HCT116 (cell line): ENCODE measurements around the gene RGS11. TPM values are rescaled to one million over a fixed set of nuclear protein-coding genes. Genes with fewer than 3 reads are reported as not detected.

Experiments
- ATAC-seq: fragments of 200-7000 bp; cut with Tn5 transposase; 2 replicates; pipeline ENCODE4 v1.9.1; 2020; ENCODE audit warnings: mild to moderate bottlenecking, moderate library complexity
- BruUV-seq: library from RNA; stranded (reverse); fragments of 400-500 nt; replicated peaks from 2 replicates; lab custom pipeline; 2021; lab: Mats Ljungman, UMichigan
- CTCF ChIA-PET: fragments of 300-600 bp; sonication (Branson Sonifier 250); formaldehyde crosslinking; loops from one replicate; lab custom pipeline; 2021; ENCODE audit warnings: antibody characterized with exemption; lab: Charles Lee
- POLR2A ChIA-PET: fragments of 300-600, 350-600 bp; sonication (Branson Sonifier 250); formaldehyde crosslinking; loops from one replicate; lab custom pipeline; 2021; ENCODE audit warnings: antibody characterized with exemption; lab: Charles Lee
- RAD21 ChIA-PET, 2 experiments: fragments of 300-600 bp; sonication (Branson Sonifier 250); formaldehyde crosslinking; loops; one replicate each; lab custom pipeline; 2023; ENCODE audit warnings: low total read pairs in 2 of 2; ENCODE audit not compliant: uncharacterized antibody in 2 of 2, unreplicated experiment in 2 of 2, low non-redundant PET in 1 of 2; lab: Charles Lee
- DNase-seq: peaks from one replicate; pipeline ENCODE4 v3.0.0-alpha.2; 2010; ENCODE audit warnings: low read depth, low spot score
- H2AFZ ChIP-seq: fragments of 200-600 bp; shearing (Covaris generic), sonication (generic); 2 replicates; pipeline ENCODE4 v1.6.1; 2017; ENCODE audit warnings: low read depth, mixed run types, mixed read lengths, antibody characterized with exemption, low read length; ENCODE audit not compliant: poor library complexity, severe bottlenecking
- H3K27ac ChIP-seq: 2 replicates; pipeline ENCODE4 v1.5.1; 2012; ENCODE audit warnings: low read depth, low read length
- H3K27me3 ChIP-seq: fragments of 200-600 bp; sonication (generic); 2 replicates; pipeline ENCODE4 v1.6.1; 2016; ENCODE audit warnings: mixed run types, low read length, mixed read lengths; ENCODE audit not compliant: insufficient read depth
- H3K36me3 ChIP-seq, 2 experiments: fragments of 200-500 bp in 1 of 2; fragments of 200-600 bp in 1 of 2; sonication (Bioruptor generic) in 1 of 2; sonication (generic) in 1 of 2; 2 replicates each; pipeline versions ENCODE4 v1.5.1 to v1.6.1; 2014 to 2016; ENCODE audit warnings: low read length in 2 of 2, inconsistent platforms in 1 of 2, mixed read lengths in 1 of 2, mixed run types in 1 of 2; ENCODE audit not compliant: insufficient read depth in 2 of 2, control insufficient read depth in 1 of 2
- H3K4me1 ChIP-seq, 2 experiments: fragments of 200-600 bp in 1 of 2; sonication (generic) in 1 of 2; 2 replicates each; pipeline versions ENCODE4 v1.5.1 to v1.6.1; 2012 to 2017; ENCODE audit warnings: low read length in 2 of 2, inconsistent platforms in 1 of 2, mild to moderate bottlenecking in 1 of 2, mixed read lengths in 1 of 2, mixed run types in 1 of 2, moderate library complexity in 1 of 2; ENCODE audit not compliant: insufficient read depth in 2 of 2, control insufficient read depth in 1 of 2
- H3K4me2 ChIP-seq: fragments of 200-600 bp; sonication (generic); 2 replicates; pipeline ENCODE4 v1.6.1; 2017; ENCODE audit warnings: mixed run types, low read length, mixed read lengths
- H3K4me3 ChIP-seq, 2 experiments: fragments of 200-600 bp in 1 of 2; sonication (generic) in 1 of 2; replicated peaks in 1 of 2; 2 replicates each; pipeline ENCODE4 v1.5.1; 2011 to 2016; ENCODE audit warnings: low read length in 2 of 2, control low read depth in 1 of 2, low read depth in 1 of 2, mild to moderate bottlenecking in 1 of 2, mixed read lengths in 1 of 2, mixed run types in 1 of 2
- H3K79me2 ChIP-seq: fragments of 200-600 bp; sonication (generic); 2 replicates; pipeline ENCODE4 v1.6.1; 2017; ENCODE audit warnings: mild to moderate bottlenecking, mixed run types, low read length, moderate library complexity, mixed read lengths; ENCODE audit not compliant: insufficient read depth
- H3K9ac ChIP-seq: fragments of 200-600 bp; sonication (generic); 2 replicates; pipeline ENCODE4 v1.6.1; 2016; ENCODE audit warnings: low read length, mixed read lengths
- H3K9me2 ChIP-seq: fragments of 200-600 bp; sonication (generic), shearing (Covaris generic); 2 replicates; pipeline ENCODE4 v1.6.1; 2017; ENCODE audit warnings: mixed run types, mild to moderate bottlenecking, moderate library complexity; ENCODE audit not compliant: insufficient read depth
- H3K9me3 ChIP-seq, 2 experiments: fragments of 200-500 bp in 1 of 2; fragments of 200-600 bp in 1 of 2; sonication (Bioruptor generic) in 1 of 2; sonication (generic) in 1 of 2; 2 replicates each; pipeline ENCODE4 v1.6.1; 2014 to 2017; ENCODE audit warnings: low read length in 2 of 2, mixed read lengths in 2 of 2, inconsistent platforms in 1 of 2, low read depth in 1 of 2, mild to moderate bottlenecking in 1 of 2, mixed run types in 1 of 2, moderate library complexity in 1 of 2; ENCODE audit not compliant: control insufficient read depth in 1 of 2, insufficient read depth in 1 of 2
- H4K20me1 ChIP-seq: fragments of 200-600 bp; sonication (generic), shearing (Covaris generic); 2 replicates; pipeline ENCODE4 v1.6.1; 2017; ENCODE audit warnings: mixed run types, mild to moderate bottlenecking, moderate library complexity; ENCODE audit not compliant: insufficient read depth
- ATF3 ChIP-seq: IDR thresholded peaks from 2 replicates; pipeline ENCODE4 v1.6.1; 2012
- CTCF ChIP-seq, 3 experiments: fragments of 200-600 bp in 1 of 3; sonication (generic) in 1 of 3; IDR thresholded peaks in 2 of 3; conservative IDR thresholded peaks in 1 of 3; 2 replicates each; pipeline ENCODE4 v1.5.1; 2012 to 2017; ENCODE audit warnings: low read depth in 2 of 3, low read length in 2 of 3, antibody characterized with exemption in 1 of 3, borderline replicate concordance in 1 of 3, control low read depth in 1 of 3, mild to moderate bottlenecking in 1 of 3, mixed read lengths in 1 of 3, mixed run types in 1 of 3, moderate library complexity in 1 of 3; ENCODE audit not compliant: insufficient read depth in 1 of 3
- ELF1 ChIP-seq: IDR thresholded peaks from 2 replicates; pipeline ENCODE4 v1.6.1; 2012; ENCODE audit warnings: low read depth, borderline replicate concordance
- EZH2 ChIP-seq: fragments of 200-600 bp; sonication (generic); IDR thresholded peaks from 2 replicates; pipeline ENCODE4 v1.6.1; 2017; ENCODE audit warnings: antibody characterized with exemption, mixed run types
- FOSL1 ChIP-seq: IDR thresholded peaks from 2 replicates; pipeline ENCODE4 v1.6.1; 2012; ENCODE audit warnings: low read depth
- JUND ChIP-seq: IDR thresholded peaks from 2 replicates; pipeline ENCODE4 v1.6.1; 2012
- MAX ChIP-seq: IDR thresholded peaks from 2 replicates; pipeline ENCODE4 v1.6.1; 2012
- POLR2A ChIP-seq: IDR thresholded peaks from 2 replicates; pipeline ENCODE4 v1.7.0; 2011; ENCODE audit warnings: borderline replicate concordance; ENCODE audit not compliant: insufficient read depth, insufficient read length; ENCODE audit errors: extremely low read depth
- POLR2AphosphoS5 ChIP-seq: IDR thresholded peaks from 2 replicates; pipeline ENCODE4 v1.6.1; 2011; ENCODE audit warnings: mild to moderate bottlenecking, low read depth, low read length, moderate library complexity
- RAD21 ChIP-seq: IDR thresholded peaks from 2 replicates; pipeline ENCODE4 v1.6.1; 2012; ENCODE audit warnings: low read depth, mild to moderate bottlenecking
- REST ChIP-seq: IDR thresholded peaks from 2 replicates; pipeline ENCODE4 v1.6.1; 2012; ENCODE audit warnings: low read depth
- SIN3A ChIP-seq: IDR thresholded peaks from 2 replicates; pipeline ENCODE4 v1.6.1; 2012; ENCODE audit warnings: low read depth
- SP1 ChIP-seq: IDR thresholded peaks from 2 replicates; pipeline ENCODE4 v1.6.1; 2012; ENCODE audit warnings: low read depth
- SRF ChIP-seq: IDR thresholded peaks from 2 replicates; pipeline ENCODE4 v1.6.1; 2012; ENCODE audit warnings: low read depth
- YY1 ChIP-seq: IDR thresholded peaks from 2 replicates; pipeline ENCODE4 v1.6.1; 2011; ENCODE audit warnings: low read length, low read depth, moderate library complexity, mild to moderate bottlenecking; ENCODE audit not compliant: insufficient replicate concordance; ENCODE audit errors: extremely low read depth
- ZFX ChIP-seq: fragments of 450-650 bp; IDR thresholded peaks from 2 replicates; pipeline ENCODE4 v1.6.1; 2017
- ZNF274 ChIP-seq: fragments of 200-500 bp; sonication (Bioruptor generic); IDR thresholded peaks from 2 replicates; pipeline ENCODE4 v1.6.1; 2014; ENCODE audit warnings: mild to moderate bottlenecking, low read depth, low read length, inconsistent platforms
- intact Hi-C: fragments of 100-400 bp; cut with micrococcal nuclease; formaldehyde crosslinking; loops from 2 replicates; pipeline ENCODE4 v1.10.0; 2022
- total RNA-seq: library from RNA; stranded (reverse); gene quantifications from one replicate; pipeline ENCODE4 v1.2.1, GENCODE V29; 2021; ENCODE audit not compliant: unreplicated experiment

Gene RGS11
- total RNA-seq, 1 experiment from 2014 or later: not detected

DNA sequence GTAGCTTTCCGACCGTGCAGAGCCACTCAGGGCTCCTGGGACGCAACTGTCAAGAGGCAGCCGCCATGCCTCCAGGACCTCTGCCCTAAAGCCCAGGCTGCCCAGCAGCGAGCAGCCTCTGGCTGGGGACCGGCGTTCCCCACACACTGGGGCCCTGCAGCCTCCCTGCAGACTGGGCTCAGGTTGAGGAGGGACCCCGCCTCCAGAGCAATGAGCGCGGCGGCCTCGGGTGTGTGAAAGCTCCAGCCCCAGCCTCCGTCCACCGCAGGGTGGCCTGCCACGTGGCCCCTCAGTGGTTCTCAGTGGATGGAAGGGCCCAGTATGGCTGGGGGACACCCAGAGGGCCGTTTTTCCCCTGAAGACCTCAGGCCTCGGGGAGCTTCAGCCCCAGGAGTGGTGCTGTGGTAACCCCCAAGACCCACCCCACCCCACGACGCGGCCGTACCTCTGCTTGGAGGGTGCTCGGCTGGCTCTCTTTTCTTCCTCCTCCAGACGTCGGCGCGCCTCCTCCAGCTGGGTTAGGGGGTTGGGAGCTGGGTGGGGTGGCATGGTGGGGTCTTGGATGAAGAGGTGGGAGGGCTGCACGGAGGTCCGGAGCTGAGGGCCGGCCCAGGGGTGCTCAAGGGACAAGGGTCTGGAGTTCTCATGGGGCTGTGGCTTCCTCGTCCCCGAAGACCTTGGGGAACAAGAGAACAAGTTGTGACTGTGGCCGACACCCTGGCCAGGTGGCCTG lies 17.5 kb upstream of the RGS11 start:
- no peak overlapping the region for H2AFZ ChIP-seq
- ATAC-seq (no peak), DNase-seq (no peak)
- intact Hi-C loops: no loop called here
- RAD21 ChIA-PET: no interaction called here
- CTCF ChIA-PET: no interaction called here
- no peak overlapping the region for H3K4me2 ChIP-seq
- no peaks in the 10 kb centered on the region for H3K27me3 ChIP-seq
- H3K36me3 ChIP-seq: no peaks in the 10 kb centered on the region
- POLR2A ChIA-PET: no interaction called here
- no peak overlapping the region for H3K27ac ChIP-seq
- TF ChIP-seq RAD21 (no peak), YY1 (no peak), SIN3A (no peak), POLR2A (no peak), CTCF (IDR thresholded peaks at IDR 0.05 in 2 of 3, conservative IDR thresholded peaks at IDR 0.05 in 1 of 3; ENCODE audit: borderline replicate concordance in 1 of 3, insufficient read depth in 1 of 3, low read depth in 2 of 3, low read length in 2 of 3) (no peak), ATF3 (no peak), FOSL1 (no peak), JUND (no peak), REST (no peak), POLR2AphosphoS5 (no peak), ZNF274 (no peak), ELF1 (no peak), SRF (no peak), ZFX (no peak), SP1 (no peak), MAX (no peak), EZH2 (no peak)
- BruUV-seq: no TSS peak
- H3K9me2 ChIP-seq: no peaks in the 10 kb centered on the region
- H3K9me3 ChIP-seq: no peaks in the 10 kb centered on the region
- H3K79me2 ChIP-seq: no peaks in the 10 kb centered on the region
- no peak overlapping the region for H3K4me3 ChIP-seq
- no peaks in the 10 kb centered on the region for H3K4me1 ChIP-seq
- no peaks in the 10 kb centered on the region for H4K20me1 ChIP-seq
- no peak overlapping the region for H3K9ac ChIP-seq
